WTC11 (cell line): ENCODE measurements around the gene JAGN1. TPM values are rescaled to one million over a fixed set of nuclear protein-coding genes. Genes with fewer than 3 reads are reported as not detected.
"Not testable (repeated sequence)": the region's sequence is repeated elsewhere in the genome, so short reads cannot be mapped to it uniquely, and the experiment has no call there.

Experiments
- ATAC-seq: fragments of 200-7000 bp; cut with Tn5 transposase; 2 replicates; pipeline ENCODE4 v1.10.0; 2021; ENCODE audit warnings: mild to moderate bottlenecking, moderate library complexity
- CTCF ChIA-PET: fragments of 300-600 bp; sonication (Branson Sonifier 250); formaldehyde crosslinking; loops from one replicate; lab custom pipeline; 2021; ENCODE audit warnings: antibody characterized with exemption; lab: Charles Lee
- POLR2A ChIA-PET: fragments of 350-600 bp; sonication (Branson Sonifier 250); formaldehyde crosslinking; loops from one replicate; lab custom pipeline; 2021; ENCODE audit warnings: antibody characterized with exemption; lab: Charles Lee
- DNase-seq: peaks from one replicate; pipeline ENCODE4 v3.0.0; 2021; ENCODE audit warnings: low spot score
- H3K27ac Mint-ChIP-seq: 2 replicates; pipeline ENCODE4 v1.8.0; 2021; ENCODE audit warnings: mixed read lengths
- H3K27me3 Mint-ChIP-seq: 2 replicates; pipeline ENCODE4 v1.8.0; 2021; ENCODE audit warnings: low read depth, mild to moderate bottlenecking, moderate library complexity, mixed read lengths
- H3K36me3 Mint-ChIP-seq: 2 replicates; pipeline ENCODE4 v1.8.0; 2021; ENCODE audit warnings: mixed read lengths
- H3K4me1 Mint-ChIP-seq: 2 replicates; pipeline ENCODE4 v1.8.0; 2022; ENCODE audit warnings: mixed read lengths
- H3K4me3 Mint-ChIP-seq: 2 replicates; pipeline ENCODE4 v1.8.0; 2021; ENCODE audit warnings: mild to moderate bottlenecking, moderate library complexity, mixed read lengths
- H3K9me3 Mint-ChIP-seq: 2 replicates; pipeline ENCODE4 v1.8.0; 2021; ENCODE audit warnings: mixed read lengths
- FOXJ3 ChIP-seq: sonication (generic); formaldehyde crosslinking; IDR thresholded peaks from 2 replicates; pipeline ENCODE4 v1.9.0; 2021; ENCODE audit warnings: missing genetic modification reagents, mild to moderate bottlenecking, borderline replicate concordance
- FOXP1 ChIP-seq: sonication (generic); formaldehyde crosslinking; IDR thresholded peaks from 2 replicates; pipeline ENCODE4 v1.8.0; 2022; ENCODE audit warnings: missing genetic modification reagents, mild to moderate bottlenecking, moderate library complexity, borderline replicate concordance
- JUN ChIP-seq: sonication (generic); formaldehyde crosslinking; IDR thresholded peaks from 2 replicates; pipeline ENCODE4 v1.8.0; 2023; ENCODE audit warnings: mild to moderate bottlenecking, missing genetic modification reagents
- NFYB ChIP-seq: sonication (generic); formaldehyde crosslinking; conservative IDR thresholded peaks from 2 replicates; pipeline ENCODE4 v1.8.0; 2022; ENCODE audit warnings: low read depth, missing genetic modification reagents
- NR3C1 ChIP-seq: sonication (generic); formaldehyde crosslinking; conservative IDR thresholded peaks from 2 replicates; pipeline ENCODE4 v1.8.1; 2023; ENCODE audit warnings: low read depth, mild to moderate bottlenecking, missing genetic modification reagents
- RORB ChIP-seq: fragments of 250-450 bp; sonication (Bioruptor Pico); IDR thresholded peaks from 2 replicates; pipeline ENCODE4 v1.9.0; 2021; ENCODE audit warnings: mild to moderate bottlenecking
- SMAD4 ChIP-seq: sonication (generic); formaldehyde crosslinking; IDR thresholded peaks from 2 replicates; pipeline ENCODE4 v1.8.0; 2022; ENCODE audit warnings: mild to moderate bottlenecking, missing genetic modification reagents
- TEAD1 ChIP-seq: sonication (generic); formaldehyde crosslinking; IDR thresholded peaks from 2 replicates; pipeline ENCODE4 v1.8.0; 2022; ENCODE audit warnings: mild to moderate bottlenecking, missing genetic modification reagents
- USF1 ChIP-seq: sonication (generic); formaldehyde crosslinking; IDR thresholded peaks from 2 replicates; pipeline ENCODE4 v1.8.0; 2022; ENCODE audit warnings: mild to moderate bottlenecking, missing genetic modification reagents
- ZNF138 ChIP-seq: sonication (generic); formaldehyde crosslinking; conservative IDR thresholded peaks from 2 replicates; pipeline ENCODE4 v1.8.1; 2022; ENCODE audit warnings: mild to moderate bottlenecking, moderate library complexity, missing genetic modification reagents
- ZNF232 ChIP-seq: sonication (generic); formaldehyde crosslinking; IDR thresholded peaks from 2 replicates; pipeline ENCODE4 v1.8.0; 2022; ENCODE audit warnings: mild to moderate bottlenecking, missing genetic modification reagents
- ZNF263 ChIP-seq: sonication (generic); formaldehyde crosslinking; IDR thresholded peaks from 2 replicates; pipeline ENCODE4 v1.8.1; 2022; ENCODE audit warnings: low read depth, mild to moderate bottlenecking, moderate library complexity, missing genetic modification reagents
- total RNA-seq: library from RNA; stranded (reverse); gene quantifications from 3 replicates; pipeline ENCODE4 v1.2.3, GENCODE V29; 2021
- TF ChIP-seq, protein P1 (sequence below): fragments of 250-450 bp; sonication (Bioruptor Pico); IDR thresholded peaks from 2 replicates; pipeline ENCODE4 v1.9.0; 2021; ENCODE audit warnings: mild to moderate bottlenecking
- TF ChIP-seq, protein P2 (sequence below): sonication (generic); formaldehyde crosslinking; IDR thresholded peaks from 2 replicates; pipeline ENCODE4 v1.8.0; 2022; ENCODE audit warnings: mild to moderate bottlenecking, missing genetic modification reagents
- TF ChIP-seq, protein P3 (sequence below): sonication (generic); formaldehyde crosslinking; IDR thresholded peaks from 2 replicates; pipeline ENCODE4 v1.8.1; 2023; ENCODE audit warnings: mild to moderate bottlenecking, missing genetic modification reagents, moderate library complexity
- TF ChIP-seq, protein P4 (sequence below): sonication (generic); formaldehyde crosslinking; IDR thresholded peaks from 2 replicates; pipeline ENCODE4 v1.8.1; 2023; ENCODE audit warnings: mild to moderate bottlenecking, missing genetic modification reagents
- TF ChIP-seq, protein P5 (sequence below): sonication (generic); formaldehyde crosslinking; IDR thresholded peaks from 2 replicates; pipeline ENCODE4 v1.8.0; 2022; ENCODE audit warnings: mild to moderate bottlenecking, missing genetic modification reagents
- TF ChIP-seq, protein P6 (sequence below): sonication (generic); formaldehyde crosslinking; IDR thresholded peaks from 2 replicates; pipeline ENCODE4 v1.8.0; 2023; ENCODE audit warnings: mild to moderate bottlenecking, missing genetic modification reagents

JAGN1 gene
- total RNA-seq, 1 experiment from 2014 or later = 25.6 TPM

GRCh38 chr3:9891072-9891622 lies 737 bp downstream of the JAGN1 start:
- H3K27me3 Mint-ChIP-seq = peaks cover 7% of the 10 kb centered on the region
- no peaks in the 10 kb centered on the region for H3K9me3 Mint-ChIP-seq
- DNase-seq = no peak
- peak overlapping the region; percentile 66; the same call in 1 of the 2 replicates for H3K27ac Mint-ChIP-seq
- peaks cover 8% of the 10 kb centered on the region for H3K4me1 Mint-ChIP-seq
- CTCF ChIA-PET = interaction anchor here (0.9 to 1.3 kb wide), 3 partner anchors 11 to 66 kb away, joined by 4 to 5 read pairs (median 4); partner anchors contain the start of gene IL17RE
- TF ChIP-seq, protein P1, sequence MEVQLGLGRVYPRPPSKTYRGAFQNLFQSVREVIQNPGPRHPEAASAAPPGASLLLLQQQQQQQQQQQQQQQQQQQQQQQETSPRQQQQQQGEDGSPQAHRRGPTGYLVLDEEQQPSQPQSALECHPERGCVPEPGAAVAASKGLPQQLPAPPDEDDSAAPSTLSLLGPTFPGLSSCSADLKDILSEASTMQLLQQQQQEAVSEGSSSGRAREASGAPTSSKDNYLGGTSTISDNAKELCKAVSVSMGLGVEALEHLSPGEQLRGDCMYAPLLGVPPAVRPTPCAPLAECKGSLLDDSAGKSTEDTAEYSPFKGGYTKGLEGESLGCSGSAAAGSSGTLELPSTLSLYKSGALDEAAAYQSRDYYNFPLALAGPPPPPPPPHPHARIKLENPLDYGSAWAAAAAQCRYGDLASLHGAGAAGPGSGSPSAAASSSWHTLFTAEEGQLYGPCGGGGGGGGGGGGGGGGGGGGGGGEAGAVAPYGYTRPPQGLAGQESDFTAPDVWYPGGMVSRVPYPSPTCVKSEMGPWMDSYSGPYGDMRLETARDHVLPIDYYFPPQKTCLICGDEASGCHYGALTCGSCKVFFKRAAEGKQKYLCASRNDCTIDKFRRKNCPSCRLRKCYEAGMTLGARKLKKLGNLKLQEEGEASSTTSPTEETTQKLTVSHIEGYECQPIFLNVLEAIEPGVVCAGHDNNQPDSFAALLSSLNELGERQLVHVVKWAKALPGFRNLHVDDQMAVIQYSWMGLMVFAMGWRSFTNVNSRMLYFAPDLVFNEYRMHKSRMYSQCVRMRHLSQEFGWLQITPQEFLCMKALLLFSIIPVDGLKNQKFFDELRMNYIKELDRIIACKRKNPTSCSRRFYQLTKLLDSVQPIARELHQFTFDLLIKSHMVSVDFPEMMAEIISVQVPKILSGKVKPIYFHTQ (CRISPR knock-in tag) = no peak
- 0 out of 2 replicates have a peak, but pooled peaks have one; percentile 2 for TF ChIP-seq TEAD1
- H3K36me3 Mint-ChIP-seq = peaks cover 25% of the 10 kb centered on the region
- POLR2A ChIA-PET = interaction anchor here (1.6 kb wide), 1 partner anchor 42 kb away, joined by 9 read pairs; the partner anchor contains the start of gene CRELD1
- no peak for ATAC-seq
- peak overlapping the region; percentile 93 for H3K4me3 Mint-ChIP-seq

DNA sequence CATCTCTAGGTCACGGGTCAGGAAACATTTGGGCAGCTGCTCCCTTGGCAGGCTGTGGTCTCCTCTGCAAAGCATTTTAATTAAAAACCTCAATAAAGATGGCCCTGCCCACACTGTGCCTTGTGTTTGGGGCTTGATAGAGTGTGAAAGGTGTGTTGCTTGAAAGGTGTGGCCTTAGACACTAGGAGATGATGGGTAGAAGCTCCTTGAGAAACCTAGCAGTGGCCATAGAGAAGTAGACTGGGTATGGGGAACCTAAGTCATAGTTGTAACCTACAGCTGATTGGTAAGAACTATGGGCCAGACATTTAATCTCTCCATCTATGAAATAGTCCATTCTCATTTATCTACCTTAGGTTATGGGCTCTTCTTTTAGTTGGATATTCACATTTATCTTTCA lies 3.3 kb downstream of the JAGN1 start:
- DNase-seq (no peak), ATAC-seq (no peak)
- no peaks in the 10 kb centered on the region for H3K9me3 Mint-ChIP-seq
- CTCF ChIA-PET = no interaction called here
- H3K36me3 Mint-ChIP-seq = peaks cover 25% of the 10 kb centered on the region
- no peak overlapping the region for H3K4me3 Mint-ChIP-seq
- H3K4me1 Mint-ChIP-seq = peaks cover 8% of the 10 kb centered on the region
- H3K27me3 Mint-ChIP-seq = peaks cover 2% of the 10 kb centered on the region; the same call in 1 of the 2 replicates
- no peak overlapping the region for H3K27ac Mint-ChIP-seq
- POLR2A ChIA-PET = no interaction called here
- no peak for TF ChIP-seq JUN (CRISPR knock-in tag)
- no peak for TF ChIP-seq ZNF232 (CRISPR knock-in tag)
- TF ChIP-seq, protein P2, sequence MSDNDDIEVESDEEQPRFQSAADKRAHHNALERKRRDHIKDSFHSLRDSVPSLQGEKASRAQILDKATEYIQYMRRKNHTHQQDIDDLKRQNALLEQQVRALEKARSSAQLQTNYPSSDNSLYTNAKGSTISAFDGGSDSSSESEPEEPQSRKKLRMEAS (CRISPR knock-in tag) = no peak
- no peak for TF ChIP-seq ZNF263 (CRISPR knock-in tag)
- no peak for TF ChIP-seq FOXP1
- no peak for TF ChIP-seq SMAD4 (CRISPR knock-in tag)
- no peak for TF ChIP-seq FOXJ3 (CRISPR knock-in tag)
- no peak for TF ChIP-seq RORB (CRISPR knock-in tag)
- TF ChIP-seq, protein P3, sequence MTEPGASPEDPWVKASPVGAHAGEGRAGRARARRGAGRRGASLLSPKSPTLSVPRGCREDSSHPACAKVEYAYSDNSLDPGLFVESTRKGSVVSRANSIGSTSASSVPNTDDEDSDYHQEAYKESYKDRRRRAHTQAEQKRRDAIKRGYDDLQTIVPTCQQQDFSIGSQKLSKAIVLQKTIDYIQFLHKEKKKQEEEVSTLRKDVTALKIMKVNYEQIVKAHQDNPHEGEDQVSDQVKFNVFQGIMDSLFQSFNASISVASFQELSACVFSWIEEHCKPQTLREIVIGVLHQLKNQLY (CRISPR knock-in tag) = no peak
- TF ChIP-seq ZNF138 (CRISPR knock-in tag) = no peak
- TF ChIP-seq NFYB (CRISPR knock-in tag) = no peak
- TF ChIP-seq, protein P4, sequence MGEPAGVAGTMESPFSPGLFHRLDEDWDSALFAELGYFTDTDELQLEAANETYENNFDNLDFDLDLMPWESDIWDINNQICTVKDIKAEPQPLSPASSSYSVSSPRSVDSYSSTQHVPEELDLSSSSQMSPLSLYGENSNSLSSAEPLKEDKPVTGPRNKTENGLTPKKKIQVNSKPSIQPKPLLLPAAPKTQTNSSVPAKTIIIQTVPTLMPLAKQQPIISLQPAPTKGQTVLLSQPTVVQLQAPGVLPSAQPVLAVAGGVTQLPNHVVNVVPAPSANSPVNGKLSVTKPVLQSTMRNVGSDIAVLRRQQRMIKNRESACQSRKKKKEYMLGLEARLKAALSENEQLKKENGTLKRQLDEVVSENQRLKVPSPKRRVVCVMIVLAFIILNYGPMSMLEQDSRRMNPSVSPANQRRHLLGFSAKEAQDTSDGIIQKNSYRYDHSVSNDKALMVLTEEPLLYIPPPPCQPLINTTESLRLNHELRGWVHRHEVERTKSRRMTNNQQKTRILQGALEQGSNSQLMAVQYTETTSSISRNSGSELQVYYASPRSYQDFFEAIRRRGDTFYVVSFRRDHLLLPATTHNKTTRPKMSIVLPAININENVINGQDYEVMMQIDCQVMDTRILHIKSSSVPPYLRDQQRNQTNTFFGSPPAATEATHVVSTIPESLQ (CRISPR knock-in tag) = no peak
- no peak for TF ChIP-seq USF1 (CRISPR knock-in tag)
- TF ChIP-seq, protein P5, sequence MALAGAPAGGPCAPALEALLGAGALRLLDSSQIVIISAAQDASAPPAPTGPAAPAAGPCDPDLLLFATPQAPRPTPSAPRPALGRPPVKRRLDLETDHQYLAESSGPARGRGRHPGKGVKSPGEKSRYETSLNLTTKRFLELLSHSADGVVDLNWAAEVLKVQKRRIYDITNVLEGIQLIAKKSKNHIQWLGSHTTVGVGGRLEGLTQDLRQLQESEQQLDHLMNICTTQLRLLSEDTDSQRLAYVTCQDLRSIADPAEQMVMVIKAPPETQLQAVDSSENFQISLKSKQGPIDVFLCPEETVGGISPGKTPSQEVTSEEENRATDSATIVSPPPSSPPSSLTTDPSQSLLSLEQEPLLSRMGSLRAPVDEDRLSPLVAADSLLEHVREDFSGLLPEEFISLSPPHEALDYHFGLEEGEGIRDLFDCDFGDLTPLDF (CRISPR knock-in tag) = no peak
- TF ChIP-seq, protein P6, sequence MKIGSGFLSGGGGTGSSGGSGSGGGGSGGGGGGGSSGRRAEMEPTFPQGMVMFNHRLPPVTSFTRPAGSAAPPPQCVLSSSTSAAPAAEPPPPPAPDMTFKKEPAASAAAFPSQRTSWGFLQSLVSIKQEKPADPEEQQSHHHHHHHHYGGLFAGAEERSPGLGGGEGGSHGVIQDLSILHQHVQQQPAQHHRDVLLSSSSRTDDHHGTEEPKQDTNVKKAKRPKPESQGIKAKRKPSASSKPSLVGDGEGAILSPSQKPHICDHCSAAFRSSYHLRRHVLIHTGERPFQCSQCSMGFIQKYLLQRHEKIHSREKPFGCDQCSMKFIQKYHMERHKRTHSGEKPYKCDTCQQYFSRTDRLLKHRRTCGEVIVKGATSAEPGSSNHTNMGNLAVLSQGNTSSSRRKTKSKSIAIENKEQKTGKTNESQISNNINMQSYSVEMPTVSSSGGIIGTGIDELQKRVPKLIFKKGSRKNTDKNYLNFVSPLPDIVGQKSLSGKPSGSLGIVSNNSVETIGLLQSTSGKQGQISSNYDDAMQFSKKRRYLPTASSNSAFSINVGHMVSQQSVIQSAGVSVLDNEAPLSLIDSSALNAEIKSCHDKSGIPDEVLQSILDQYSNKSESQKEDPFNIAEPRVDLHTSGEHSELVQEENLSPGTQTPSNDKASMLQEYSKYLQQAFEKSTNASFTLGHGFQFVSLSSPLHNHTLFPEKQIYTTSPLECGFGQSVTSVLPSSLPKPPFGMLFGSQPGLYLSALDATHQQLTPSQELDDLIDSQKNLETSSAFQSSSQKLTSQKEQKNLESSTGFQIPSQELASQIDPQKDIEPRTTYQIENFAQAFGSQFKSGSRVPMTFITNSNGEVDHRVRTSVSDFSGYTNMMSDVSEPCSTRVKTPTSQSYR (CRISPR knock-in tag) = no peak
- no peak for TF ChIP-seq NR3C1 (CRISPR knock-in tag)

DNA sequence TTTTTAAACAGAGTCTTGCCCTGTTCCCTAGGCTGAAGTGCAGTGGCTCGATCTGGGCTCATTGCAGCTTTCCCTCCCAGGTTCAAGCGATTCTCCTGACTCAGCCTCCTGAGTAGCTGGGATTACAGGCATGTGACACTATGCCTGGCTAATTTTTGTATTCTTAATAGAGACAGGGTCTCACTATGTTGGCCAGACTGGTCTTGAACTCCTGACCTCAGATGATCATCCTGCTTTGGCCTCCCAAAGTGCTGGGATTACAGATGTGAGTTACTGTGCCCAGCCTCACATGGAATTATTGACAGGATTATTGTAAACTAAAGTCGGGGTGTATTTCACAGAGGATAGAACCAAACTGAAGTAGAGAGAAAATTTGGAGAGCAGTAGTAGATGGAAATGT lies 5.3 kb downstream of the JAGN1 start:
- ATAC-seq, DNase-seq, H3K27ac Mint-ChIP-seq, CTCF ChIA-PET, H3K4me3 Mint-ChIP-seq, H3K9me3 Mint-ChIP-seq, POLR2A ChIA-PET, H3K27me3 Mint-ChIP-seq, H3K4me1 Mint-ChIP-seq: not testable (repeated sequence)
- H3K36me3 Mint-ChIP-seq = peaks cover 25% of the 10 kb centered on the region

- H3K27ac Mint-ChIP-seq, CTCF ChIA-PET, H3K9me3 Mint-ChIP-seq, H3K4me3 Mint-ChIP-seq, H3K27me3 Mint-ChIP-seq, DNase-seq, H3K4me1 Mint-ChIP-seq, POLR2A ChIA-PET, ATAC-seq: not testable (repeated sequence)
- H3K36me3 Mint-ChIP-seq = peaks cover 25% of the 10 kb centered on the region
Observed at GRCh38 chr3:9896755-9897407, 6.5 kb downstream of the JAGN1 start.
